Measurements from ENCODE around the gene TP73.
"Not testable (repeated sequence)": the region's sequence is repeated elsewhere in the genome, so short reads cannot be mapped to it uniquely, and the experiment has no call there.

TP73 gene

GRCh38 chr1:3618881-3619671, 33.2 kb upstream of the TP73 start:
- in situ Hi-C loops (cut with HindIII; ENCODE audit: low sequenced_read_pairs): no loop called here
- no peak overlapping the region for H3K4me3 ChIP-seq (ENCODE audit: low read depth, low read length)
- TF ChIP-seq CTCF (IDR thresholded peaks at IDR 0.05; ENCODE audit: low read depth, low read length, missing control alignments): peak; percentile 81
- peak; percentile 72 for DNase-seq (ENCODE audit: low read depth)

- TF ChIP-seq CTCF (IDR thresholded peaks at IDR 0.05; ENCODE audit: low read depth, low read length, missing control alignments): no peak
- in situ Hi-C loops (cut with HindIII; ENCODE audit: low sequenced_read_pairs): no loop called here
- DNase-seq (ENCODE audit: low read depth): no peak
- H3K4me3 ChIP-seq (ENCODE audit: low read depth, low read length): no peak overlapping the region
Measured at GRCh38 chr1:3620708-3621107, 31.6 kb upstream of the TP73 start.

- H3K4me3 ChIP-seq (ENCODE audit: low read depth, low read length); in situ Hi-C loops (cut with HindIII; ENCODE audit: low sequenced_read_pairs); DNase-seq (ENCODE audit: low read depth): not testable (repeated sequence)
- TF ChIP-seq CTCF (IDR thresholded peaks at IDR 0.05; ENCODE audit: low read depth, low read length, missing control alignments): peak; percentile 73
Measured at GRCh38 chr1:3621151-3621671, 31.1 kb upstream of the TP73 start.

- H3K4me3 ChIP-seq (ENCODE audit: low read depth, low read length); DNase-seq (ENCODE audit: low read depth); in situ Hi-C loops (cut with HindIII; ENCODE audit: low sequenced_read_pairs): not testable (repeated sequence)
Measured at GRCh38 chr1:3622102-3622501, 30.2 kb upstream of the TP73 start.

GRCh38 chr1:3623441-3624199, 28.7 kb upstream of the TP73 start:
- in situ Hi-C loops (cut with HindIII; ENCODE audit: low sequenced_read_pairs): no loop called here
- no peak for TF ChIP-seq CTCF (IDR thresholded peaks at IDR 0.05; ENCODE audit: low read depth, low read length, missing control alignments)
- no peak for DNase-seq (ENCODE audit: low read depth)
- H3K4me3 ChIP-seq (ENCODE audit: low read depth, low read length): peak overlapping the region; percentile 92

- peak within 1 kb of the TSS; percentile 92 for H3K4me3 ChIP-seq (ENCODE audit: low read depth, low read length)
- no peak for TF ChIP-seq CTCF (IDR thresholded peaks at IDR 0.05; ENCODE audit: low read depth, low read length, missing control alignments)
- DNase-seq (ENCODE audit: low read depth): peak; percentile 82
- in situ Hi-C loops (cut with HindIII; ENCODE audit: low sequenced_read_pairs): no loop called here
Measured at GRCh38 chr1:3624200-3625136, 27.8 kb upstream of the TP73 start, which contains the start of gene TPRG1L. Gene TPRG1L (plus strand): TSS chr1:3625015. CDS start chr1:3625073, 58 bp downstream.
